ENCODE measurements around the gene RASSF1. TPM values are rescaled to one million over a fixed set of nuclear protein-coding genes. Genes with fewer than 3 reads are reported as not detected.
A peak's percentile ranks its signal among the peaks of the same experiment; 100 is the strongest.

The RASSF1 gene
- total and polyA plus RNA-seq, 2 of the 8 experiments (the other 6 are each of a cell fraction or from before 2014, with no cell fraction given), result 10.3 to 15.7 TPM

GRCh38 chr3:50340448-50341329, at the start of gene RASSF1 (continued):
- no peak for TF ChIP-seq EP300 (IDR thresholded peaks at IDR 0.05; ENCODE audit: borderline replicate concordance in 1 of 2, low read depth in 2 of 2, low read length in 2 of 2)
- TF ChIP-seq NANOG (IDR thresholded peaks at IDR 0.05; ENCODE audit: insufficient read depth, low read depth, low read length, poor library complexity, severe bottlenecking), result no peak
- no peak for TF ChIP-seq SIN3A (conservative IDR thresholded peaks at IDR 0.05 in 1 of 2, IDR thresholded peaks at IDR 0.05 in 1 of 2; ENCODE audit: low read depth in 1 of 2, low read length in 2 of 2)
- no peak for TF ChIP-seq KDM5A (IDR thresholded peaks at IDR 0.05; ENCODE audit: low read length)
- TF ChIP-seq SAP30 (IDR thresholded peaks at IDR 0.05; ENCODE audit: insufficient read depth, insufficient replicate concordance, low read length), result no peak
- no peak for TF ChIP-seq JUND (IDR thresholded peaks at IDR 0.05; ENCODE audit: low read length)
- TF ChIP-seq TAF1 (IDR thresholded peaks at IDR 0.05; ENCODE audit: low read depth, low read length), result 0 out of 2 replicates have a peak, but pooled peaks have one; percentile 22
- no peak for TF ChIP-seq SIX5 (IDR thresholded peaks at IDR 0.05; ENCODE audit: low read depth, low read length)
- TF ChIP-seq SUZ12 (IDR thresholded peaks at IDR 0.05; ENCODE audit: low read length), result peak; percentile 83
- TF ChIP-seq CREB1 (IDR thresholded peaks at IDR 0.05), result no peak
- TF ChIP-seq RBBP5 (IDR thresholded peaks at IDR 0.05; ENCODE audit: borderline replicate concordance, low read depth, low read length), result no peak; the same call in 1 of the 2 replicates

Measured in H1 (cell line).